AG04450 (cell line): ENCODE results near the gene GPR31. TPM values are rescaled to one million over a fixed set of nuclear protein-coding genes. Genes with fewer than 3 reads are reported as not detected.
"Not testable (repeated sequence)": the region's sequence is repeated elsewhere in the genome, so short reads cannot be mapped to it uniquely, and the experiment has no call there.

ENCODE experiments used
- CTCF ChIA-PET: fragments of 300-600, 350-600 bp; formaldehyde crosslinking; extraction: SDS; loops from one replicate; lab custom pipeline; 2022; ENCODE audit warnings: antibody characterized with exemption, inconsistent platforms; lab: Charles Lee
- POLR2A ChIA-PET: fragments of 350-600 bp; formaldehyde crosslinking; extraction: SDS; loops from one replicate; lab custom pipeline; 2021; ENCODE audit warnings: antibody characterized with exemption, inconsistent platforms; lab: Yijun Ruan, JAX
- DNase-seq: peaks from one replicate; pipeline ENCODE4 v3.0.0-alpha.2; 2011; ENCODE audit warnings: low read depth, low spot score
- H3K27ac ChIP-seq: one replicate; pipeline ENCODE4 v1.5.1; 2012; ENCODE audit warnings: low read depth, low read length, control low read depth
- H3K27me3 ChIP-seq: one replicate; pipeline ENCODE4 v1.6.0; 2012; ENCODE audit warnings: low read length; ENCODE audit not compliant: control insufficient read depth, insufficient read depth
- H3K4me3 ChIP-seq: 2 replicates; pipeline ENCODE4 v1.5.1; 2011; ENCODE audit warnings: mild to moderate bottlenecking, low read depth, low read length, control low read depth
- H3K9me3 ChIP-seq: 2 replicates; pipeline ENCODE4 v1.5.1; 2012; ENCODE audit warnings: low read length; ENCODE audit not compliant: control insufficient read depth, insufficient read depth
- polyA plus RNA-seq: library from polyadenylated mRNA; depleted of rRNA; stranded (reverse); fragments of >200 nt; gene quantifications from 2 replicates; pipeline ENCODE4 v1.2.3, GENCODE V29; 2011
- TF ChIP-seq, protein P1 (sequence below): IDR thresholded peaks from 2 replicates; pipeline ENCODE4 v1.5.1; 2011; ENCODE audit warnings: low read depth, low read length, control low read depth, inconsistent platforms

GPR31 gene
- polyA plus RNA-seq, 1 experiment, result not detected

DNA sequence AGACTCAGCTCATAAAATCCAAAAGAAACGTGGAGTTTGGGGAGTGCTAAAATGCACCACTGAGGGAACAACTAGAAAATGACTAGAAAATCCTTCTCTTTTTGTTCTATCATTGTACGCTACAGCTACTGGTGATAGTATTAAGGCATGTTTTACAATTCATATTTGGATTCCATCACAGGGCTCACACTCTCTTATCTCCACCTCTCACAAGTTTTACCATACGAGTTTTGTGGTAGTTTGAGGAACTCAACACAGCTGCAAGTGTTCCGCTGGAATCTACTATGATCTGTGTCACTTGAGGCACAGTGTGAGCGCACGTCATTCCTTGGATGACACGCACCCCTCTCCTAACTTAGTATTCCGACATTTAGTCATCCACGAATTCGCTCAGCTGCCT, 9.9 kb upstream of the GPR31 start:
- H3K4me3 ChIP-seq, CTCF ChIA-PET, DNase-seq, POLR2A ChIA-PET, H3K27me3 ChIP-seq, H3K27ac ChIP-seq: not testable (repeated sequence)
- H3K9me3 ChIP-seq, result peaks cover 11% of the 10 kb centered on the region

DNA sequence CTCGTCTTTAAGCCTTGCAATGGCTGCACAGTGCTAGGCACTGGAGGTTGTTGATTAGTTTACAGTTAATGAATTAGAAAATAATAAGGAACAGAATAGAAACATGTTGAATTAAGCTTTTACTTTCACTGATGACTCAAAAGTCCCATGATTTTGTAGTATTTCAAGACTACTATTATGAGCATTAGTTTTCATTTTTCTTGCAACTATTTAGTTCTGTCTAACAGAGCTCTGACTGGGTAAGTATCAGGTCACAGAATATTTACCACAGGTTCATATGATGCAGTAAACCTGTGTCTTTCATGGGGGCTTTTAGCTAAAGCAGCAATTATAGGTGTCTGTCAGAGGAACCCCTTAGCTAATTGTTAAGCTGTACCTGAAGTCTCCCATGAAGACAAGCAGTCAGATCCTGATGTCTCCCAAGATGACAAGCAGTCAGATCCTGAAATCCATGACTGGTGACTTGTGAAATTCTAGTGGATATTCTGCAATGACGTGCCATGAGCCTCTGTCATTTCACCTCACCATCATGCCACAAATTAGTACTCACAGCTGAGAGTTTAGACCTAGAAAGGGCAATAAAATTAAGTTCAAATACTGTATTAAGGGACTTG, 8.2 kb upstream of the GPR31 start:
- Histone ChIP-seq H3K27ac (no peak overlapping the region), H3K27me3 (no peaks in the 10 kb centered on the region), H3K9me3 (peaks cover 4% of the 10 kb centered on the region), H3K4me3 (no peak overlapping the region)
- TF ChIP-seq, protein P1, sequence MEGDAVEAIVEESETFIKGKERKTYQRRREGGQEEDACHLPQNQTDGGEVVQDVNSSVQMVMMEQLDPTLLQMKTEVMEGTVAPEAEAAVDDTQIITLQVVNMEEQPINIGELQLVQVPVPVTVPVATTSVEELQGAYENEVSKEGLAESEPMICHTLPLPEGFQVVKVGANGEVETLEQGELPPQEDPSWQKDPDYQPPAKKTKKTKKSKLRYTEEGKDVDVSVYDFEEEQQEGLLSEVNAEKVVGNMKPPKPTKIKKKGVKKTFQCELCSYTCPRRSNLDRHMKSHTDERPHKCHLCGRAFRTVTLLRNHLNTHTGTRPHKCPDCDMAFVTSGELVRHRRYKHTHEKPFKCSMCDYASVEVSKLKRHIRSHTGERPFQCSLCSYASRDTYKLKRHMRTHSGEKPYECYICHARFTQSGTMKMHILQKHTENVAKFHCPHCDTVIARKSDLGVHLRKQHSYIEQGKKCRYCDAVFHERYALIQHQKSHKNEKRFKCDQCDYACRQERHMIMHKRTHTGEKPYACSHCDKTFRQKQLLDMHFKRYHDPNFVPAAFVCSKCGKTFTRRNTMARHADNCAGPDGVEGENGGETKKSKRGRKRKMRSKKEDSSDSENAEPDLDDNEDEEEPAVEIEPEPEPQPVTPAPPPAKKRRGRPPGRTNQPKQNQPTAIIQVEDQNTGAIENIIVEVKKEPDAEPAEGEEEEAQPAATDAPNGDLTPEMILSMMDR, result no peak
- ChIA-PET POLR2A (no interaction called here), CTCF (no interaction called here)
- DNase-seq, result no peak

DNA sequence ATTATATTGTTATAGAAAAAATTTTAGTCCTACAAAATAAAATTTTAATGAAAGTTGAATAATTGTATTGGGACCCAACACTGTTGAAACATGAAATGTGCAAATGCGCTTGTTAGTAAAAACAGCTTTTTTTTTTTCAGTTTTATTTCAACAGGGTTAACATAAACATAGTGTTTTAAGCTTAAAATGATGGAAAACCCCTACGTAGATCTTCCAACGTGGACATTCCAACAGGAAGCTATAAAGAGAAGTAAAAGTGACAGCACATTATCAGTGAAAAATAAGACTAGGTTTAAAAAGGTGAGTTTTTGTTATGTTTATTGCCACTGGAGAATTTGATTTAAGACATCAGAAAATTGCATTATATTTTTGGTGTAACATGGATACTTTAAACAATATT, 6.5 kb upstream of the GPR31 start:
- ChIA-PET POLR2A (no interaction called here), CTCF (no interaction called here)
- Histone ChIP-seq H3K4me3 (no peak overlapping the region), H3K27me3 (no peaks in the 10 kb centered on the region), H3K27ac (no peak overlapping the region), H3K9me3 (peaks cover under 1% of the 10 kb centered on the region)
- TF ChIP-seq, protein P1, result no peak
- DNase-seq, result no peak

DNA sequence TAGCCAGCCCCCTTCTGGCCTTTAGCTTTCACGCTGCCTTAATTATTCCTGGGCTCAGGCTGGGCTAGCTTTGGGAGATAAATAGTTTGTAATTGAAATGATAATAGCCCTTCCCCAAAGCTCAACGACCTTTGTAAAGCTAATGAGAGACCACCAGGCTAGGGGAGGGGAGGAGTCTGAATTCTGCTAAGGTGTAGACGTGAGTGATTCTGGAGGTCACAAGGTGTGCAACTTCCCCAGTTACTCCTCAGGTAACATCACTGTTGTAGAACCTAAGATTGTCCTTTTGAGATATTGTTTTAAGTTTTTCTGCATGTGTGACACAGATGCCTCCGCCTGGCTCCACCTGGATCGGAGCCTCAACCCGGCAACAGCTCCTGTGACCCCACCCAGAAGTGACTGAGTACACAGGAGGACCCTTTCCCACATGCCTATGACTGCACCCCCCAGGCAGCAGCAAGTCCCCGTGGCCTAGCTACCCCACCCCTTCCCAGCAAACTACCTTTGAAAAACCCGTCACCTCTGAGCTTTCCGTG, 5.8 kb upstream of the GPR31 start:
- ChIA-PET POLR2A (no interaction called here), CTCF (no interaction called here)
- DNase-seq, result no peak
- H3K4me3 ChIP-seq, result no peak overlapping the region
- no peaks in the 10 kb centered on the region for H3K27me3 ChIP-seq
- TF ChIP-seq, protein P1, result no peak
- no peak overlapping the region for H3K27ac ChIP-seq
- H3K9me3 ChIP-seq, result no peaks in the 10 kb centered on the region; the same call in none of the 2 replicates

DNA sequence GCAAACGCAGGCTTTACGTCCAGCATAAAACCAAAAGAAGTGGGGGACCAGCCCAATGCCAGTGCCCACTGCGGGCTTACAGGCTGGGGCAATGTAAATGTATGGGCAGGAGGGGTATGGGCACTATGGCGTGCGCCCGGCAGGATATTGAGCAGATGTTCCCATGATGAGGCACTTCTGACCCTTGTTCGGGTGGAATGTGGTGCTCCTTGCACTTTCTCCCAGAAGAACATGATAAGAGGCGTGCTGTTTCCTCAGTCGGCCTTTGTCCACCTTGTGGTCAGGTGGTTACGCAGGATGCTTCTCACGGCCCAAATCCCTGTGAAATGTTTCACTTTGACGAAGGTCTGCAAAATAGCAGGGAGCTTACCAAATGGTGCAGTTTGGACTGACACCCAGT, 4.8 kb upstream of the GPR31 start:
- TF ChIP-seq, protein P1, result no peak
- CTCF ChIA-PET, result no interaction called here
- POLR2A ChIA-PET, result no interaction called here
- no peak overlapping the region for H3K27ac ChIP-seq
- H3K9me3 ChIP-seq, result peaks cover 2% of the 10 kb centered on the region
- no peaks in the 10 kb centered on the region for H3K27me3 ChIP-seq
- DNase-seq, result no peak
- H3K4me3 ChIP-seq, result no peak overlapping the region
